HCEC 1CT (cell line): ENCODE measurements around the gene CLTA.
A peak's percentile ranks its signal among the peaks of the same experiment; 100 is the strongest.

Experiments used
- DNase-seq: peaks from one replicate; pipeline ENCODE4 v3.0.0-alpha.2; 2017

CLTA gene

GRCh38 chr9:36247356-36247755 is 56.6 kb downstream of the CLTA start:
- no peak for DNase-seq

GRCh38 chr9:36248061-36248460 is 57.3 kb downstream of the CLTA start:
- peak; percentile 50 for DNase-seq

GRCh38 chr9:36249189-36249588 is 58.5 kb downstream of the CLTA start:
- DNase-seq: no peak

GRCh38 chr9:36250079-36250478 is 59.4 kb downstream of the CLTA start:
- DNase-seq: no peak

- DNase-seq: no peak
Observed at GRCh38 chr9:36251428-36251827, 60.7 kb downstream of the CLTA start.

- DNase-seq: peak; percentile 97
Observed at GRCh38 chr9:36258208-36258995, 67.7 kb downstream of the CLTA start, which contains the start of gene GNE. GNE (minus strand) TSS chr9:36258448; CDS start chr9:36249355, 9,093 bp downstream.

- peak; percentile 11 for DNase-seq
Observed at GRCh38 chr9:36258996-36259533, 68.3 kb downstream of the CLTA start.
